ENCODE measurements around the gene ANTXR1. TPM values are rescaled to one million over a fixed set of nuclear protein-coding genes. Genes with fewer than 3 reads are reported as not detected.

ANTXR1 gene
- total RNA-seq, 4 donors from 2014 or later = 63.0 to 134 (median 113) TPM

DNA sequence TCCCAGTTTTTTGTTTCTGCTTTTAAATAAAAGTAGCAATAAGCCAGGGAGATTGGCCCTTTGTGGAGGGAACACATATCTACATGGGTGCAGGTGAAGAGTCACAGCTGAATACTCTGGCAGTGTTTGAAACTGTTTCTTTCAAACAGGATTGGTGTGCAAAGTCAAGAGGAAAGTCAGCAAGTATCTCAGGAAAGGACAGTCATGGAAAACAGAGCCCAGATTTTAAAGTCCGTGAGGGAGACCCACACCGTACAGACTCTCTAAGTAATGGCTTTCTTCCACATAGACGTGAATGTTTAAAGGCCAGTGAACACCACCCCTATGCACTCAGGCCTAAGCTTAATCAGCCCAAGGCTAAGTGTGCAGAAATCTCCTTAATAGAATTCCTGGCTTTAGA, 278.7 kb downstream of the ANTXR1 start:
- Histone ChIP-seq H3K4me1 (peaks cover 0 to 4% of the 10 kb centered on the region in 2 donors), H3K4me3 (no peak overlapping the region), H3K27ac (peak overlapping the region; percentile 67 to 80), H3K9me3 (no peaks in the 10 kb centered on the region), H3K36me3 (no peaks in the 10 kb centered on the region), H3K27me3 (no peaks in the 10 kb centered on the region)
- DNase-seq = no peak
- intact Hi-C loops (cut with DNase I; ENCODE audit: low total_unique reads) = no loop called here
- TF ChIP-seq POLR2A (IDR thresholded peaks at IDR 0.05) = no peak
- TF ChIP-seq, protein P1, sequence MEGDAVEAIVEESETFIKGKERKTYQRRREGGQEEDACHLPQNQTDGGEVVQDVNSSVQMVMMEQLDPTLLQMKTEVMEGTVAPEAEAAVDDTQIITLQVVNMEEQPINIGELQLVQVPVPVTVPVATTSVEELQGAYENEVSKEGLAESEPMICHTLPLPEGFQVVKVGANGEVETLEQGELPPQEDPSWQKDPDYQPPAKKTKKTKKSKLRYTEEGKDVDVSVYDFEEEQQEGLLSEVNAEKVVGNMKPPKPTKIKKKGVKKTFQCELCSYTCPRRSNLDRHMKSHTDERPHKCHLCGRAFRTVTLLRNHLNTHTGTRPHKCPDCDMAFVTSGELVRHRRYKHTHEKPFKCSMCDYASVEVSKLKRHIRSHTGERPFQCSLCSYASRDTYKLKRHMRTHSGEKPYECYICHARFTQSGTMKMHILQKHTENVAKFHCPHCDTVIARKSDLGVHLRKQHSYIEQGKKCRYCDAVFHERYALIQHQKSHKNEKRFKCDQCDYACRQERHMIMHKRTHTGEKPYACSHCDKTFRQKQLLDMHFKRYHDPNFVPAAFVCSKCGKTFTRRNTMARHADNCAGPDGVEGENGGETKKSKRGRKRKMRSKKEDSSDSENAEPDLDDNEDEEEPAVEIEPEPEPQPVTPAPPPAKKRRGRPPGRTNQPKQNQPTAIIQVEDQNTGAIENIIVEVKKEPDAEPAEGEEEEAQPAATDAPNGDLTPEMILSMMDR (IDR thresholded peaks at IDR 0.05) = no peak

DNA sequence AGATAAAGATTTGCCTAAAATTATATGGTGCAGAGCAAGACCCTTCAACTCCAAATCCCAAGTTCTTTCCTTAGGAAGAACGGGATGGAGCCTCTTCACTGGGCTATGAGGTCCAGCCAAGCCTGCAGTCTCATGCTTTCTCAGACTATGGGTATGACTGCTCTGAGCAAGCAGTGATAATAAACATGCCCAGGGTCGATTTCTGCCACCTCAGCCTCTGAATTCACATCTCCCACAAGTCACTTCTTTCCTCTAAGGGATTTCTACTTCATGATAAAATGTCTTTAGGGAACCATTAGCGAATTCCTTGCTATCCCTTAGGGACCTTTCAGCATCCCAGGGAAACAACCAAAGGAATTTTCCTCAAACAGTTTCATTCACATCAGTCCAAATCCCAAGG, 279.3 kb downstream of the ANTXR1 start:
- H3K9me3 ChIP-seq = no peaks in the 10 kb centered on the region
- H3K27ac ChIP-seq = peak overlapping the region; percentile 67 to 80
- DNase-seq = no peak
- H3K27me3 ChIP-seq = no peaks in the 10 kb centered on the region
- H3K36me3 ChIP-seq = no peaks in the 10 kb centered on the region
- H3K4me1 ChIP-seq = peaks cover 0 to 4% of the 10 kb centered on the region in 2 donors
- TF ChIP-seq POLR2A (IDR thresholded peaks at IDR 0.05) = no peak
- TF ChIP-seq, protein P1 (IDR thresholded peaks at IDR 0.05) = no peak
- intact Hi-C loops (cut with DNase I; ENCODE audit: low total_unique reads) = no loop called here
- H3K4me3 ChIP-seq = no peak overlapping the region

DNA sequence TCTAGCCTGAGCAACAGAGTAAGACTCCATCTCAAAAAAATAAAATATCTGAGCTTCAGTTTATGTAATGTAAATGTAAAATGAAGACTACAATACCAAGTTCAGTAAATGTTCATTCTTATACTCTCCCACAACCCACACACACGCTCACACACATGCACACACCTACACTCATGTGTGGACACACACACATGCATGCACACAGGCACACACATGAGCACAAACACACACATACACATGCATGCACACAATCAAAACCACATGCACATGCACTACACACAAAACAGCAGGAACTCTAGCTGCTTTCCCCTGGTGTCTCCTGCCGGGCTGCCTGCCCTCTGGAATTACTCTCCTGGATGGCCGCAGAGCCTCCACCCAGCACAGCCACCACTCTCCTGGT, 283.4 kb downstream of the ANTXR1 start:
- intact Hi-C loops (cut with DNase I; ENCODE audit: low total_unique reads) = no loop called here
- Histone ChIP-seq H3K9me3 (no peaks in the 10 kb centered on the region), H3K27me3 (no peaks in the 10 kb centered on the region), H3K27ac (no peak overlapping the region), H3K36me3 (no peaks in the 10 kb centered on the region), H3K4me3 (no peak overlapping the region), H3K4me1 (no peaks in the 10 kb centered on the region)
- no peak for TF ChIP-seq POLR2A (IDR thresholded peaks at IDR 0.05)
- TF ChIP-seq, protein P1 (IDR thresholded peaks at IDR 0.05) = no peak
- no peak for DNase-seq

DNA sequence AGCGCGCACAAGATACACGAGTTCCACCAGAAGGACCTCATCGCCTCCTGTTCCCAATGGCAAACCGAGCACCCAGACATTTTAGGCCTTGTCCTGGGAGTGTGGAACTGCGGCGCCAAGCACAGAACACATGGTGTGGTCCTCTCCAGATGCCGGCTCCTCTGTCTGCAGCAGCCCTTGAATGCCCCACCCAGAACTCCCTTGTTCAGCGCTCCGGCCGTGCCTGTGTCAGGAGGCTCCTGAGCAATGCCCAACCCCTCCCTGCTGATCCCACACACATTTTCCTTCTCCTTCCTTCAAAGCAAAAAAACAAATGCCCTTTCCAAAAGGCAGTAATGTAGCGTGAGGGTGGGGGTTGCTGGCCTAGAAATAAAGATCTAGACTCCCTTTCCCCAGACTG, 284.2 kb downstream of the ANTXR1 start:
- no peak overlapping the region for H3K27ac ChIP-seq
- no peak for TF ChIP-seq POLR2A (IDR thresholded peaks at IDR 0.05)
- TF ChIP-seq, protein P1 (IDR thresholded peaks at IDR 0.05) = no peak
- no peak overlapping the region for H3K4me3 ChIP-seq
- no peaks in the 10 kb centered on the region for H3K36me3 ChIP-seq
- H3K27me3 ChIP-seq = no peaks in the 10 kb centered on the region
- no peaks in the 10 kb centered on the region for H3K4me1 ChIP-seq
- DNase-seq = no peak
- H3K9me3 ChIP-seq = no peaks in the 10 kb centered on the region
- intact Hi-C loops (cut with DNase I; ENCODE audit: low total_unique reads) = no loop called here

DNA sequence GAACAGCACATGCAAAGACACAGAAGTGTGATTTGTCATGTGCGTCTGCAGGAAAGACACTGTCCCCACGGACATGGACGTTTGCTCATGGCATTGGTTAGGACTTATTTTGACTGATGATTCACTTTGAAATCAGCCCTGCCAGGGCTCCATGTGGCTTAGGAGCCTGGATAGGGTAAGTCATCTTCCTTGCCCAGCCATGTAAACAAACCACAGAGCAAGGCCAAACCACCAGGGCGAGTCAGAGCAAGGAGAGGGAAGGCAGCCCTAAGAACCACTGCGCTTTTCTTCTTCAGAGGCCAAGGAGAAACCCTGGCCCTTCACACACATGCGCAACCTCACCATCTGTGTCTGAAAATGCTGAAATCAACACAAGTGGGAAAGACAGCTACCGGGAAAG, 285.3 kb downstream of the ANTXR1 start:
- H3K4me3 ChIP-seq = no peak overlapping the region
- no peaks in the 10 kb centered on the region for H3K9me3 ChIP-seq
- TF ChIP-seq, protein P1 (IDR thresholded peaks at IDR 0.05) = no peak
- no peak for TF ChIP-seq POLR2A (IDR thresholded peaks at IDR 0.05)
- H3K27ac ChIP-seq = no peak overlapping the region
- intact Hi-C loops (cut with DNase I; ENCODE audit: low total_unique reads) = no loop called here
- no peaks in the 10 kb centered on the region for H3K36me3 ChIP-seq
- H3K4me1 ChIP-seq = no peaks in the 10 kb centered on the region
- H3K27me3 ChIP-seq = no peaks in the 10 kb centered on the region
- no peak for DNase-seq

All from uterus (tissue), 4 donors.